ENCODE data around the gene NISCH.

DNA sequence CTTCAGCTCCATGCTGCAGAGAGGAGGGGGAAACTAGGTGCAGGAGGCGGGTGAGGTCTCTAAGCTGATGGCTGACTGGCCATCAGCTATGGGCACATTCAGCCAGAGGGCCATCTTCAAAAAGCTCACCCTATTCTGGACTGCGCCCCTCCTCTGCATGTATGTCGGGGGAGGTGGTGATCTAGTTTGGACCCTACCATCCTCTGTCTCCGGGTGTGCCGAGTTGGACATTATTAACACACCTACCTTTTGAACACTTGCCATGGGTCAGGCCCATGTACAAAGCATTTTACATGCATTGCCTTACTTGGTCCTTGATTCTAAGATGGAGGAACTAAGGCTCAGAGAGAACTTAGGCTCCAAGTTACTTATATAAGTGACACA is 1.4 kb downstream of the NISCH start:
- TF ChIP-seq, protein P1, sequence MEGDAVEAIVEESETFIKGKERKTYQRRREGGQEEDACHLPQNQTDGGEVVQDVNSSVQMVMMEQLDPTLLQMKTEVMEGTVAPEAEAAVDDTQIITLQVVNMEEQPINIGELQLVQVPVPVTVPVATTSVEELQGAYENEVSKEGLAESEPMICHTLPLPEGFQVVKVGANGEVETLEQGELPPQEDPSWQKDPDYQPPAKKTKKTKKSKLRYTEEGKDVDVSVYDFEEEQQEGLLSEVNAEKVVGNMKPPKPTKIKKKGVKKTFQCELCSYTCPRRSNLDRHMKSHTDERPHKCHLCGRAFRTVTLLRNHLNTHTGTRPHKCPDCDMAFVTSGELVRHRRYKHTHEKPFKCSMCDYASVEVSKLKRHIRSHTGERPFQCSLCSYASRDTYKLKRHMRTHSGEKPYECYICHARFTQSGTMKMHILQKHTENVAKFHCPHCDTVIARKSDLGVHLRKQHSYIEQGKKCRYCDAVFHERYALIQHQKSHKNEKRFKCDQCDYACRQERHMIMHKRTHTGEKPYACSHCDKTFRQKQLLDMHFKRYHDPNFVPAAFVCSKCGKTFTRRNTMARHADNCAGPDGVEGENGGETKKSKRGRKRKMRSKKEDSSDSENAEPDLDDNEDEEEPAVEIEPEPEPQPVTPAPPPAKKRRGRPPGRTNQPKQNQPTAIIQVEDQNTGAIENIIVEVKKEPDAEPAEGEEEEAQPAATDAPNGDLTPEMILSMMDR (IDR thresholded peaks at IDR 0.05; ENCODE audit: low read length): no peak
- TF ChIP-seq EZH2 (optimal IDR thresholded peaks at IDR 0.05; ENCODE audit: low read depth, low read length): no peak

All from MM.1S (cell line).